NK-92 (cell line): ENCODE data around the gene VWC2L.

Source experiments
- DNase-seq: peaks from one replicate; lab custom pipeline; 2025; ENCODE audit not compliant: unreplicated experiment; lab: John Stamatoyannopoulos, UW

VWC2L gene

GRCh38 chr2:214465363-214466146, 54.7 kb downstream of the VWC2L start:
- no peak for DNase-seq

- DNase-seq: no peak
Measured at GRCh38 chr2:214469728-214470127, 58.9 kb downstream of the VWC2L start.

GRCh38 chr2:214471382-214471781, 60.5 kb downstream of the VWC2L start:
- DNase-seq: no peak

- no peak for DNase-seq
Measured at GRCh38 chr2:214471990-214472389, 61.1 kb downstream of the VWC2L start.

- DNase-seq: no peak
Measured at GRCh38 chr2:214477305-214477704, 66.5 kb downstream of the VWC2L start.

- DNase-seq: no peak
Measured at GRCh38 chr2:214481204-214481603, 70.3 kb downstream of the VWC2L start.

- no peak for DNase-seq
Measured at GRCh38 chr2:214482728-214483127, 71.9 kb downstream of the VWC2L start.

- DNase-seq: no peak
Measured at GRCh38 chr2:214484239-214484638, 73.4 kb downstream of the VWC2L start.

GRCh38 chr2:214484701-214485100, 73.8 kb downstream of the VWC2L start:
- no peak for DNase-seq

- no peak for DNase-seq
Measured at GRCh38 chr2:214489181-214489580, 78.3 kb downstream of the VWC2L start.

- DNase-seq: no peak
Measured at GRCh38 chr2:214489702-214490101, 78.8 kb downstream of the VWC2L start.

- no peak for DNase-seq
Measured at GRCh38 chr2:214492152-214492551, 81.3 kb downstream of the VWC2L start.

GRCh38 chr2:214492608-214493007, 81.8 kb downstream of the VWC2L start:
- no peak for DNase-seq

GRCh38 chr2:214497489-214497888, 86.6 kb downstream of the VWC2L start:
- no peak for DNase-seq

GRCh38 chr2:214503568-214503967, 92.7 kb downstream of the VWC2L start:
- DNase-seq: no peak

- DNase-seq: no peak
Measured at GRCh38 chr2:214504599-214505376, 93.9 kb downstream of the VWC2L start.

GRCh38 chr2:214507032-214507431, 96.2 kb downstream of the VWC2L start:
- DNase-seq: no peak

GRCh38 chr2:214514704-214515103, 103.8 kb downstream of the VWC2L start:
- no peak for DNase-seq

- DNase-seq: no peak
Measured at GRCh38 chr2:214515111-214515510, 104.3 kb downstream of the VWC2L start.

GRCh38 chr2:214519258-214519818, 108.5 kb downstream of the VWC2L start:
- no peak for DNase-seq

- no peak for DNase-seq
Measured at GRCh38 chr2:214529021-214529420, 118.2 kb downstream of the VWC2L start.

GRCh38 chr2:214529514-214529913, 118.7 kb downstream of the VWC2L start:
- DNase-seq: no peak
